H4 (cell line): ENCODE measurements around the gene DYNC1I1. TPM values are rescaled to one million over a fixed set of nuclear protein-coding genes. Genes with fewer than 3 reads are reported as not detected.
"Not testable (repeated sequence)": the region's sequence is repeated elsewhere in the genome, so short reads cannot be mapped to it uniquely, and the experiment has no call there.

Experiments used
- DNase-seq: peaks from one replicate; pipeline ENCODE4 v3.0.0-alpha.2; 2015; ENCODE audit warnings: low spot score
- total RNA-seq: library from RNA; depleted of rRNA; stranded (reverse); fragments of >200 nt; shearing (Covaris generic); gene quantifications from 2 replicates; pipeline ENCODE4 v1.2.3, GENCODE V29; 2014

DYNC1I1 gene
- total RNA-seq, 1 experiment from 2014 or later = 6.5 TPM

- DNase-seq = no peak
Measured at GRCh38 chr7:95907337-95907736, 135.0 kb downstream of the DYNC1I1 start.

GRCh38 chr7:95908499-95908898, 136.1 kb downstream of the DYNC1I1 start:
- DNase-seq = no peak

GRCh38 chr7:95910341-95910740, 138.0 kb downstream of the DYNC1I1 start:
- DNase-seq = no peak

- DNase-seq = no peak
Measured at GRCh38 chr7:95915731-95916130, 143.4 kb downstream of the DYNC1I1 start.

GRCh38 chr7:95916573-95917297, 144.4 kb downstream of the DYNC1I1 start:
- peak; percentile 54 for DNase-seq

GRCh38 chr7:95917634-95918033, 145.3 kb downstream of the DYNC1I1 start:
- no peak for DNase-seq

- no peak for DNase-seq
Measured at GRCh38 chr7:95919556-95919955, 147.2 kb downstream of the DYNC1I1 start.

- no peak for DNase-seq
Measured at GRCh38 chr7:95921543-95921942, 149.2 kb downstream of the DYNC1I1 start.

GRCh38 chr7:95922191-95922590, 149.8 kb downstream of the DYNC1I1 start:
- DNase-seq = no peak

- no peak for DNase-seq
Measured at GRCh38 chr7:95925236-95925635, 152.9 kb downstream of the DYNC1I1 start.

GRCh38 chr7:95925971-95926370, 153.6 kb downstream of the DYNC1I1 start:
- DNase-seq = no peak

- DNase-seq = peak; percentile 22
Measured at GRCh38 chr7:95927756-95928155, 155.4 kb downstream of the DYNC1I1 start.

- no peak for DNase-seq
Measured at GRCh38 chr7:95929710-95930280, 157.4 kb downstream of the DYNC1I1 start.

GRCh38 chr7:95931460-95932232, 159.3 kb downstream of the DYNC1I1 start:
- no peak for DNase-seq

GRCh38 chr7:95933618-95934017, 161.3 kb downstream of the DYNC1I1 start:
- DNase-seq = no peak

GRCh38 chr7:95944867-95945266, 172.5 kb downstream of the DYNC1I1 start:
- DNase-seq = not testable (repeated sequence)

- no peak for DNase-seq
Measured at GRCh38 chr7:95950698-95951097, 178.3 kb downstream of the DYNC1I1 start.

- no peak for DNase-seq
Measured at GRCh38 chr7:95951531-95951930, 179.2 kb downstream of the DYNC1I1 start.

GRCh38 chr7:95951997-95952795, 179.8 kb downstream of the DYNC1I1 start:
- no peak for DNase-seq

GRCh38 chr7:95952851-95953250, 180.5 kb downstream of the DYNC1I1 start:
- no peak for DNase-seq

- no peak for DNase-seq
Measured at GRCh38 chr7:95955748-95956147, 183.4 kb downstream of the DYNC1I1 start.

- no peak for DNase-seq
Measured at GRCh38 chr7:95957510-95957909, 185.2 kb downstream of the DYNC1I1 start.
